ENCODE data around the gene GNG14.

Gene GNG14

DNA sequence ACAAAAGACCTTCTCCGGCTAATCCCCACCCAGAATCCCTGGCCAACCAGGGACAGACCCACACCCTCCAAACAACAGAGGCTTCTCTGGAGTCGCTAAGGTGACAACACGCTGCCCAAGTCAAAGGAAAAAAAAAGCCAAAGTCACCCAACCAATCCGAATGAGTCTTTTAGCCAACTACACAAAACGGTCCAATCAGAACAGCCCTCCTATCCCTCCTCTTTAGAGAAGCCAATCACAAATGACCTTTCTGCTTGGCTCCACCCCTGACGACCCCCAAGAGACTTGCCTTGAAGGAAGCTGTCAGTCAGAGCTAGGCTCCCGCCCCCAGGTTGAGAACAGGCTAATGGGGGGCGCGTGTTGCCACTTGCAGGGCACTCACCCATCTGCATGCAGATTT is 15.2 kb downstream of the GNG14 start:
- TF ChIP-seq, protein P1, sequence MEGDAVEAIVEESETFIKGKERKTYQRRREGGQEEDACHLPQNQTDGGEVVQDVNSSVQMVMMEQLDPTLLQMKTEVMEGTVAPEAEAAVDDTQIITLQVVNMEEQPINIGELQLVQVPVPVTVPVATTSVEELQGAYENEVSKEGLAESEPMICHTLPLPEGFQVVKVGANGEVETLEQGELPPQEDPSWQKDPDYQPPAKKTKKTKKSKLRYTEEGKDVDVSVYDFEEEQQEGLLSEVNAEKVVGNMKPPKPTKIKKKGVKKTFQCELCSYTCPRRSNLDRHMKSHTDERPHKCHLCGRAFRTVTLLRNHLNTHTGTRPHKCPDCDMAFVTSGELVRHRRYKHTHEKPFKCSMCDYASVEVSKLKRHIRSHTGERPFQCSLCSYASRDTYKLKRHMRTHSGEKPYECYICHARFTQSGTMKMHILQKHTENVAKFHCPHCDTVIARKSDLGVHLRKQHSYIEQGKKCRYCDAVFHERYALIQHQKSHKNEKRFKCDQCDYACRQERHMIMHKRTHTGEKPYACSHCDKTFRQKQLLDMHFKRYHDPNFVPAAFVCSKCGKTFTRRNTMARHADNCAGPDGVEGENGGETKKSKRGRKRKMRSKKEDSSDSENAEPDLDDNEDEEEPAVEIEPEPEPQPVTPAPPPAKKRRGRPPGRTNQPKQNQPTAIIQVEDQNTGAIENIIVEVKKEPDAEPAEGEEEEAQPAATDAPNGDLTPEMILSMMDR (IDR thresholded peaks at IDR 0.05) = no peak

DNA sequence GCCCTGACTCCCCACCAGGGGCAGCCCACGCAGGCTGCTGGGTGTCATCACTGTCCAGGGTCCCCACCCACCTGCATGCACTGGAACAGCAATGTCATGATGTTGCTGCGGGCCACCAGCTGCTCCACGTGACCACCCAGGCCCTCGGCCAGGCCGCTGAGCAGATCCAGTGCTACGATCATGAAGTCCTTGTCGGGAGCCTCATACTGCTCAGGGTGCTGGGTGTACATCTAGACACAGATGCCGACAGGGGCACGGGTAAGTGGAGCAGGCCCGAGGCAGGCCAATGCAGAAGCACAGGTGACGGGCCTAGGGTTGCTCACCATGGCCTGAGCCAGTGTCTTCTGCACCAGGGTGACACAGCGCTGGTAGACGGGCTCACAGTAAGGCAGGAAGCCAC is 17.4 kb downstream of the GNG14 start:
- TF ChIP-seq, protein P1 (IDR thresholded peaks at IDR 0.05) = no peak

DNA sequence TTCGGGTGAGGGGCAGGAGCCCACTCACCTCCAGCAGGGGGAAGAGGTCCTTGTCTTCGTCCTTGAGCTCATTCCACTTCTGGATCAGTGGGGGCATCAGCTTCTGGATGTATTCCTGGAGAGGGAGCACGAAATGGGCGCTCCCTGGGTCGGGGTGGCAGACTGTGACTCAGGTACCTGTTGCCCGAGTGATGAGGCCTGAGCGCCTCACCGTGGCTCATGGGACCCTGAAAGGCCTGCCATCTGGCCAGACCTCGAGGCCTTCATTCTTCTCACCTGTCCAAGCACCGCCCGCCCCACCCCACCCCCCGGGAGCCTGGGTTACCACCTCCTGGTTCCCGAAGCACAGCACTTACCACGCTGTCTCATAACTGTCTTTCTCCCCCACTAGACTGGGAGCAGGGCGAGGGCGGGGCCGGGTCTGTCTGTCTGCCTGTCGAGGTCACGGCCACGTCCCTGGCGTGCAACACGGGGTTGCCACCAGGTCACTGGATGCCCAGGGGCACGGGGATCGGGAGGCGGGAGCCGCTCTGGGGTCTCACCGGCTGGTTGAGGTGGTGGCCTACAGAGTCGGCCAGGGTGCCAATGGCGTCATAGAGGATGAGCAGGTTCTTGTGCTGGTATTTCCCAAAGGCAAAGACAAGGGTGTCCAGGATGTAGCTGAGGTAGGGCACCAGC is 18.0 kb downstream of the GNG14 start:
- TF ChIP-seq, protein P1 (IDR thresholded peaks at IDR 0.05) = no peak

DNA sequence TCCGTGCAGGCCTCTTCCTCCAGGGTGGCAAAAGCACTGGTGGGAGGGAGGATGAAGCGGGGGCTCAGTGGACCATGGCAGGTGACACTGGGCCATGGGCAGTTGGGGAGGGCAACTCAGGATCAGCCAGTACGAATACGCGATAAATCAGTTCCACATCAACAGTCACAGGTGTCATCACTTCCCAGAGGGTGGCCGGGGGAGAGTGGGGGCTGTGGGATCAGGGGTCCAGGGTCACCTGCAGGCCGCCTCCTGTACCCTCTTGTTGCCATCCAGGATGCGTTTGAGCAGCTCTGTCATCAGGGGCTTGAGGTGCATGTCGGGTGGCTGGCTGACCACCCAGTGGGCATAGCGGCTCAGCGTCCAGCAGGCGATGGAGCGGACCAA is 18.5 kb downstream of the GNG14 start:
- TF ChIP-seq, protein P1 (IDR thresholded peaks at IDR 0.05) = no peak

DNA sequence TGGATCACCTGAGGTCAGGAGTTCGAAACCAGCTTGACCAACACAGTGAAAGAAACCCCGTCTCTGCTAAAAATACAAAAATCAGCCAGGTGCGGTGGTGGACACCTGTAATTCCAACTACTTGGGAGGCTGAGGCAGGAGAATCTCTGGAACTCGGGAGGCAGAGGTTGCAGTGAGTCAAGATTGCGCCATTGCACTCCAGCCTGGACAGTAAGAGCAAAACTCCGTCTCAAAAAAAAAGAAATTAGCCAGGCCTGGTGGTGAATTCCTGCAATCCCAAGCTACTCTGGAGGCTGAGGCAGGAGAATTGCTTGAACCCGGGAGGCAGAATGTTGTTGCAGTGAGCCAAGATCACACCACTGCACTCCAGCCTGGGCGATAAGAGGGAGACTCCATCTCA is 20.8 kb downstream of the GNG14 start:
- TF ChIP-seq, protein P1 (IDR thresholded peaks at IDR 0.05) = no peak

DNA sequence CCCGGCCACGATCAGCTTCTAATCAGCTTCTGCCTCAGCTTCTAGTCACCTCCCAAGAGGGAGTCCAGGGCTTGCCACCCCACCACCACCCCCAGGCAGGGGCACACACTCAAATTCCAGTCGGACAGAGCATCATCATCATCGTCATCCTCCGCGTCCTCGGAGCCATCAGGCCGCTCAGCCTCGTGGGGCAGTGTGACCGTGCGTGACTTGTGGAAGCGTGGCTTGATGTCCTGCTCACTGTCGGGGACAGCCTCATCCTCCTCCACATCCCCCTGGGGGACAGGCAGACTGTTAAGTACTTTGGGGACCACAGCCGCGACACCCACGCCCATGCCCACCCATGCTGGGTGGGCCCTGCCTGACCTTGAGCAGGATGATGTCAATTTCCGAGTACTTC is 23.4 kb downstream of the GNG14 start:
- TF ChIP-seq, protein P1 (IDR thresholded peaks at IDR 0.05) = no peak

DNA sequence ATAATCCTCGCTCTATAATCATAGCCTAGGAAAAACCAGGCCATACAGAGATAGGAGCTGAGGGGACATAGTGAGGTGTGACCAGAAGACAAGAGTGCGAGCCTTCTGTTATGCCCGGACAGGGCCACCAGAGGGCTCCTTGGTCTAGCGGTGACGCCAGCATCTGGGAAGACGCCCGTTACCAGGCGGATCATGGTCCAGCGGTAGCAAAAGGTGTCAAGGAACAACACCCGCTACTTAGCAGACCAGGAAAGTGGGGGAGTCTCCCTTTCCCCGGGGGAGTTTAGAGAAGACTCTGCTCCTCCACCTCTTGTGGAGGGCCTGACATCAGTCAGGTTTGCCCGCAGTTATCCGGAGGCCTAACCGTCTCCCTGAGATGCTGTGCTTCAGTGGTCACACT is 24.3 kb downstream of the GNG14 start:
- TF ChIP-seq, protein P1 (IDR thresholded peaks at IDR 0.05) = peak; percentile 34

DNA sequence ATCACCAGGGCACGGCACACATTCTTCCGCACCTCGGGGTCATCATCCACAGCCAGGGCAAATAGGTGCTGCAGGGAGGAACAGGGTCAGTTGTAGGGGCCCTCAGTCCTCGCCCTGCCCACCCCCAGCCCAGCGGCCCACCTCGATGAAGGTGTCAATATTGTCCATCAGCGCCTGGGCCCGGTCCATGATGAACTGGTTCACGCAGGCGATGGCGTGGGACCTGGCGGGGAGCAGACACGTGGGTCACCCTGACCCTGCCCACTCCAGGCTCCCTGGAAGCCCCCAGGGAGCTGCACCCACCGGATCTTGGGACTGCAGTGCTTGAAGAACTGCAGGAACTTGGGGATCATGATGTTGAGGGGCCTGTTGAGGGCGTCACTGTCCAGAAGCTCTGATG is 27.3 kb downstream of the GNG14 start:
- TF ChIP-seq, protein P1 (IDR thresholded peaks at IDR 0.05) = no peak
